ENCODE results near the gene STYXL1.
"Not testable (repeated sequence)": the region's sequence is repeated elsewhere in the genome, so short reads cannot be mapped to it uniquely, and the experiment has no call there.

STYXL1 gene

GRCh38 chr7:76023002-76023401, 24.8 kb downstream of the STYXL1 start:
- no peak for DNase-seq

- DNase-seq, result no peak
Measured at GRCh38 chr7:76022026-76022780, 25.6 kb downstream of the STYXL1 start.

- peak; percentile 86 for DNase-seq
Measured at GRCh38 chr7:76020031-76020714, 27.6 kb downstream of the STYXL1 start.

GRCh38 chr7:76018520-76018919, 29.3 kb downstream of the STYXL1 start:
- DNase-seq, result not testable (repeated sequence)

GRCh38 chr7:76016191-76016947, 31.4 kb downstream of the STYXL1 start:
- no peak for DNase-seq

- DNase-seq, result no peak
Measured at GRCh38 chr7:76011442-76011861, 36.3 kb downstream of the STYXL1 start.

GRCh38 chr7:76009672-76010600, 37.9 kb downstream of the STYXL1 start:
- no peak for DNase-seq

- no peak for DNase-seq
Measured at GRCh38 chr7:76008156-76008687, 39.6 kb downstream of the STYXL1 start.

- DNase-seq, result not testable (repeated sequence)
Measured at GRCh38 chr7:76005004-76005403, 42.8 kb downstream of the STYXL1 start.

GRCh38 chr7:76003351-76003750, 44.4 kb downstream of the STYXL1 start:
- DNase-seq, result no peak

GRCh38 chr7:76002822-76003221, 45.0 kb downstream of the STYXL1 start:
- DNase-seq, result no peak

- no peak for DNase-seq
Measured at GRCh38 chr7:76002139-76002538, 45.7 kb downstream of the STYXL1 start.

- no peak for DNase-seq
Measured at GRCh38 chr7:76000566-76000965, 47.2 kb downstream of the STYXL1 start.

GRCh38 chr7:75998038-75998437, 49.8 kb downstream of the STYXL1 start:
- no peak for DNase-seq

- no peak for DNase-seq
Measured at GRCh38 chr7:75996476-75996875, 51.3 kb downstream of the STYXL1 start.

- no peak for DNase-seq
Measured at GRCh38 chr7:75995996-75996395, 51.8 kb downstream of the STYXL1 start.

- DNase-seq, result no peak
Measured at GRCh38 chr7:75995052-75995471, 52.7 kb downstream of the STYXL1 start.

- DNase-seq, result peak; percentile 96
Measured at GRCh38 chr7:75994388-75995051, 53.3 kb downstream of the STYXL1 start, which contains the start of gene TMEM120A. Gene TMEM120A (minus strand): TSS chr7:75994595. CDS start chr7:75994570, 25 bp downstream.

GRCh38 chr7:75993689-75994387, 54.0 kb downstream of the STYXL1 start:
- no peak for DNase-seq

GRCh38 chr7:75992083-75992755, 55.6 kb downstream of the STYXL1 start:
- no peak for DNase-seq
